ENCODE results near the gene MEX3A. TPM values are rescaled to one million over a fixed set of nuclear protein-coding genes. Genes with fewer than 3 reads are reported as not detected.
"Not testable (repeated sequence)": the region's sequence is repeated elsewhere in the genome, so short reads cannot be mapped to it uniquely, and the experiment has no call there.

Gene MEX3A
- total RNA-seq, 1 donor from 2014 or later = 0.52 TPM

- Histone ChIP-seq H3K27me3 (no peaks in the 10 kb centered on the region), H3K36me3 (no peaks in the 10 kb centered on the region), H3K9me3 (no peaks in the 10 kb centered on the region), H3K27ac (no peak overlapping the region), H3K4me1 (peaks cover 10% of the 10 kb centered on the region), H3K4me3 (no peak overlapping the region)
- ATAC-seq = no peak
- no peak for TF ChIP-seq CTCF (IDR thresholded peaks at IDR 0.05)
- intact Hi-C loops (cut with DNase I) = no loop called here
- DNase-seq = no peak
These were observed 7.6 kb downstream of the MEX3A start for GRCh38 chr1:156074661-156075060.

GRCh38 chr1:156073740-156074139, 8.5 kb downstream of the MEX3A start:
- intact Hi-C loops (cut with DNase I) = no loop called here
- Histone ChIP-seq H3K4me1 (peaks cover 10% of the 10 kb centered on the region), H3K4me3 (no peak overlapping the region), H3K9me3 (no peaks in the 10 kb centered on the region), H3K27ac (no peak overlapping the region), H3K36me3 (no peaks in the 10 kb centered on the region), H3K27me3 (no peaks in the 10 kb centered on the region)
- ATAC-seq (no peak), DNase-seq (no peak)
- no peak for TF ChIP-seq CTCF (IDR thresholded peaks at IDR 0.05)

GRCh38 chr1:156073110-156073687, 9.1 kb downstream of the MEX3A start:
- intact Hi-C loops (cut with DNase I) = no loop called here
- H3K4me1 ChIP-seq = peaks cover 10% of the 10 kb centered on the region
- no peaks in the 10 kb centered on the region for H3K36me3 ChIP-seq
- DNase-seq (no peak), ATAC-seq (no peak)
- no peaks in the 10 kb centered on the region for H3K27me3 ChIP-seq
- TF ChIP-seq CTCF (IDR thresholded peaks at IDR 0.05) = no peak
- no peaks in the 10 kb centered on the region for H3K9me3 ChIP-seq
- H3K4me3 ChIP-seq = no peak overlapping the region
- no peak overlapping the region for H3K27ac ChIP-seq

GRCh38 chr1:156072251-156072650, 10.0 kb downstream of the MEX3A start:
- no peak for DNase-seq
- TF ChIP-seq CTCF (IDR thresholded peaks at IDR 0.05) = no peak
- Histone ChIP-seq H3K36me3 (no peaks in the 10 kb centered on the region), H3K9me3 (no peaks in the 10 kb centered on the region), H3K4me3 (no peak overlapping the region), H3K27me3 (no peaks in the 10 kb centered on the region), H3K27ac (no peak overlapping the region), H3K4me1 (peaks cover 10% of the 10 kb centered on the region)
- ATAC-seq = no peak
- intact Hi-C loops (cut with DNase I) = no loop called here

- H3K9me3 ChIP-seq; H3K27ac ChIP-seq; H3K36me3 ChIP-seq; ATAC-seq; DNase-seq; H3K4me3 ChIP-seq; H3K27me3 ChIP-seq; intact Hi-C loops (cut with DNase I): not testable (repeated sequence)
- H3K4me1 ChIP-seq = peaks cover 10% of the 10 kb centered on the region
These were observed 10.9 kb downstream of the MEX3A start for GRCh38 chr1:156071332-156071816.

- Histone ChIP-seq H3K9me3 (no peaks in the 10 kb centered on the region), H3K27me3 (no peaks in the 10 kb centered on the region), H3K4me1 (peaks cover 4% of the 10 kb centered on the region), H3K27ac (no peak overlapping the region), H3K36me3 (no peaks in the 10 kb centered on the region), H3K4me3 (no peak overlapping the region)
- intact Hi-C loops (cut with DNase I) = no loop called here
- ATAC-seq = no peak
- DNase-seq = no peak
- TF ChIP-seq CTCF (IDR thresholded peaks at IDR 0.05) = no peak
These were observed 11.7 kb downstream of the MEX3A start for GRCh38 chr1:156070548-156070947.
